ENCODE results near the gene CLIC3.

DNA sequence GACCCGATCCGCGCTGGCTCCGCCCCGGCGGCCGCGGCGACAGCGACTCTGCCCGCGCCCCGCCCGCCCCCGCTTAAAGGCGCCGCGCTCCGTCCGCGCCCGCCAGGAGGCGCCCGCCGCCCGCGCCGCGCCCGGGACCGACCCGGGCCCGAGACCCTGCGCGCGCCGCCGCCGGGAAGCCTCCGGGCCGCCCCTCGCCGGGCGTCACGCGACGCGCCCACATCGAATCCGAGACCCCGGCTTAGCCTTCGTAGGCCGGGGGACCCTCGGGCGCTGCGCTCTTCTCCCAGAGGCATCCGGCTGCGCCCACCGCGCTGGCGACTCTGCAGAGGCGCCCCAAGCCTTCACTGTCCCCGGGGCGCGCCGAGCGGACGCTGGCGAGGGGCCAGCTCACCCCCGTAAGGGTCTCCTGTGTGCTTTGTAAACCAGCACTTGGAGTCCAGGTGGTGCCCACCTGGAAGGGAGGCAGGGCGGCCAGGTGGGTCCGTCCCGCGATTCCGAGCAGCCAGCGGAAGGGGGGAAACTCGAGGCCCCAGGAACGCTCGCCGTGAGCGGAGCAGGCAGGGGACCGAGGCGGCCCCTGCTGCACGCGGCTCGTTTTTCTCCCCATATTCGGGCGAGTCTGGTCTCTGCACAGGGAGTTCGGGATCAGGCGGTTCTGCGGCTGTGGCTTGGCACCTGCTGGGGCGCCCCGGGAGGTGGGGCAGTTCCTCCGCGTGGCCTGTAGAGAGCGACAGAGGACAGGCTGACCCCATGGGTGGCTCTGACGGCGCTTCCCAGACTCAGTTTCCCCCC, 32.1 kb upstream of the CLIC3 start:
- TF ChIP-seq, protein P1, sequence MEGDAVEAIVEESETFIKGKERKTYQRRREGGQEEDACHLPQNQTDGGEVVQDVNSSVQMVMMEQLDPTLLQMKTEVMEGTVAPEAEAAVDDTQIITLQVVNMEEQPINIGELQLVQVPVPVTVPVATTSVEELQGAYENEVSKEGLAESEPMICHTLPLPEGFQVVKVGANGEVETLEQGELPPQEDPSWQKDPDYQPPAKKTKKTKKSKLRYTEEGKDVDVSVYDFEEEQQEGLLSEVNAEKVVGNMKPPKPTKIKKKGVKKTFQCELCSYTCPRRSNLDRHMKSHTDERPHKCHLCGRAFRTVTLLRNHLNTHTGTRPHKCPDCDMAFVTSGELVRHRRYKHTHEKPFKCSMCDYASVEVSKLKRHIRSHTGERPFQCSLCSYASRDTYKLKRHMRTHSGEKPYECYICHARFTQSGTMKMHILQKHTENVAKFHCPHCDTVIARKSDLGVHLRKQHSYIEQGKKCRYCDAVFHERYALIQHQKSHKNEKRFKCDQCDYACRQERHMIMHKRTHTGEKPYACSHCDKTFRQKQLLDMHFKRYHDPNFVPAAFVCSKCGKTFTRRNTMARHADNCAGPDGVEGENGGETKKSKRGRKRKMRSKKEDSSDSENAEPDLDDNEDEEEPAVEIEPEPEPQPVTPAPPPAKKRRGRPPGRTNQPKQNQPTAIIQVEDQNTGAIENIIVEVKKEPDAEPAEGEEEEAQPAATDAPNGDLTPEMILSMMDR (conservative IDR thresholded peaks at IDR 0.05; ENCODE audit: low read depth, low read length), result 0 out of 2 replicates have a peak, but pooled peaks have one; percentile 37
- no peak for TF ChIP-seq EZH2 (IDR thresholded peaks at IDR 0.05; ENCODE audit: borderline replicate concordance, low read depth, low read length, poor library complexity, severe bottlenecking)

Data from A673 (cell line).